ENCODE results near the gene COL16A1.

COL16A1 gene

DNA sequence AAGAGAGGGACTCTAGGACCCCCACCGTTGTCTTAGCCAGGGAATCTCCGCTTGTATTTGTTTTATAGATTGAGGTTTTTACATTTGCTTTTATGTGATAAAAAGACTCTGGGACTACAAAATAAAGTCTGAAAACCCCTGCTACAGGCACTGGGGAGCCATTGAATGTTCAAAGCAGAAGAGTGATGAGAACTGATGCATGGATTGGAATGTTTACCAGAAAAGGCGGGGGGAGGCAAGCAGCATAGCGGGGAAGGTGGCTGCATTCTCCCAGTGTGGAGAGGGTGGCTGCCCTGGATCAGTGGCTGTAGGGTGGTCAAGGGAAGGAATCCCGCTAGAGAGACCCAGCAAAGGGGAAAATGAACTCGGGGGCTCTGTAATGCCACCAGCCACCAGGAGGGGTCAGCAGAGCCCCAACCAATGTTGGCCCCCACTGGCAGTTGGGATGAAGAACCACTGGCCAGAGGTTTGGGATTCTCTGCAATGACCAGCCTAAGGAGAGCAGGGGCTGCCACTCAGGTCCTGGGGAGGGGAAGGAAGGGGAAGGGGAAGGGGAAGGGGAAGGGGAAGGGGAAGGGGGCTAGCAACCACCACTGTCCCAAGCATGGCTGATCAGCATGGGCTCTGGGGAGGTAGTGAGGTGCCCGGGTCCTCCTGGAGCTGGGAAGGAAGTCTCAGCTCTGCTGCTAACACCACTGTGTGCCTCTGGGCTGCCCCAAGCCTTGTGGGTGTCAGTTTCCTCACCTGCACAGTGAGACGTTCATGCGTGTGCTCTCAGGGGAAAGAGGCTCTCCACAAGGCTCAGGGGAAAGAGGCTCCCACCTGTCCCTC lies 40.0 kb downstream of the COL16A1 start:
- peak; percentile 2 for DNase-seq

DNA sequence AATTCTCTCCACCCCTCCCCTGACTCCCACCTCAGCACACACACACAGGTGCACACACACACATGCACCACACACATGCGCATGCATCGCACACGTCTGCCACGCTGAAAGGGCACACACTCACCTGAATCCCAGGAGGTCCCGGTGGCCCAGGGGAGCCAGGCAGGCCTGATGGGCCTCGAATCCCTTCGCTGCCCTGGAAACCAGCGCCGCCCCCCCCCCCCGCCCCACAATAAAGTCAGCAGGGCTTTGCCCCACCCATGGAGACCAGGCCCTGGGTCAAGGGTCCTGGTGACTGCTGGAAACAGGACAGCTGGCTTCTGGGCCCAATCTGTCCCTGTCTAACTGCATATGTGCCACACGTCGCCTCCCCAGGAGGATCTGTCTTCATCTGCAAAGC lies 41.4 kb downstream of the COL16A1 start:
- no peak for DNase-seq

DNA sequence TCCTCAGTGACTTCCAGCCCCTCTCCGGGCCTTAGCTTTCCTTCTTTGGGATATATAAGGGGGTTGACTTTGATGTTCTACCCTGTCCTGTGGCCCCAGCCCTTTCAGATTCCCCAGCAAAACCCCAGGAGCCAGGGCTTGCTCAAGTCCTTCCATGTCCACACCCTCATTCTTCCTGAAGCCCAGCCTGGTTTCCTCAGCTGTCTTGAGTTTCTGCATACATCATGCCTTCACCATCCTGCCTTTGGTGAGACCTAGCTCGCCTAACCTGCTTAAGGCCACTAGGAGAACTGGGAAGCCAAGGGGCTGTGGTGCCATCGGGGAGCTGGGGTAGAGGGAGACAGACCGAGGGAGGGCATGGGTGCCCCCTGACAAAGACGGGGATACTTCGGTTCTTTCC lies 42.0 kb downstream of the COL16A1 start:
- no peak for DNase-seq

DNA sequence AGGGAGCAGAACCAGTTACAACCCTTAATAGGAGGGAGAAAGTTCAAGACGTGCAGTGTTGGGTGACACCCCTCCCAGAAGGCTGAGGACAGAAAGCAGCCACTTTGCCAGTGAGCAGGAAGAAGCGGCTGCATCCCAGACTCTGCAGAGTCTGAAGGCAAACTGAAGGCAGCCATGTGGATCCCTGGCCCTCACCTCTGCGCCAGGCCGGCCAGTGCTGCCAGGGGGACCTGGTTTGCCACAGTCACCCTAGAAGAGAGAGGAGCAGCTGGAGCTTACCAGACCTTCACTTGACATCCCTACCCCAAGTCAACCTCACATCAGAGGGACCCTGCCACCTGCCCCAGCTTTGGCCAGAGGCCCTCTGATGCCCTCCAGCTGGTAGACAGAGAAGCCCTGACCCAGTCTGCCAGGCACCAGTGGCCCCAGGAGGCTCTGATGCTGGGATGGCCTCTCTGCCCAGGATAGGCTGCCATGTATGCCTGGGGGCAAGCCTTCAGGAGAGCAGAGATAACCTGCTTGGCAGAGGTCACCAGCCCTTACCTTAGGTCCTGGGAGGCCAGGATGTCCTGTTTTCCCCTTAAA lies 42.9 kb downstream of the COL16A1 start:
- DNase-seq: no peak

DNA sequence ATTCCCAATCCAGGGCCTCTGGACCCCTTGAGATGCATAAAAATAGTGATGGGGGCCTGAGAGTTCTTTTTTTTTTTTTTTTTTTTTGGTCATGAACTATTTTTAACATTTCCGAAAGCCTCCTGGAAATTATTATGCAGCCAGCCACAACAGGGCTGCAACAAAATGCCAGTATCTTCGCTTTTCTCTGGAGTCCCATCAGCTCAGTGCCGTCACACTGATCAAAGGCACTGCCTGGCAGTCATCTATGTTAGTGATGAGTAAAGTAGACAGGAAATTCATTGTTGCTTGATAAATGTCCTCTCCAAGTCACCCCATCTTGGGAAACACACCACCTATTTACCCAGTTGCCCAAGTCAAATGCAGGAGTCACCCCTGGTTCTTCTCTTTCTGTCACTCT lies 43.9 kb downstream of the COL16A1 start:
- no peak for DNase-seq

DNA sequence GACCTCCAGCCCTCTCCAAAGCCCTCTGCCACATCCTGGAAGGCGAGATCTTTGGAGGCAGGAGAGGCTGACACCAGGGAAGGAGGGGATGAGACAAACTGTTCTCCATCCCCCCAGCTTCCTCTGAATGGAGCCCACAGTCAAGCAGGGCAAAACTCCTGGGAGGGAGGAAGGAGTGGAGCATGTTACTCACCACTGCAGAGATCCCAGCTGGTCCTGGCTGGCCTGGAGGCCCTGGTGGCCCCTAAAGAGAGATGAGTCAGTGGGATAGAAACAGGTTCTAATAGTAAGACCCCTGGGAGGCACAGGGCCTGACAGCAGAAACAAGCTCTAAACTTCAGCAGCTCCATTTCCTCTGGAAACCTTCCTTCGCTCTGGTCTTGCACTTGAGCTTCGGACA lies 45.1 kb downstream of the COL16A1 start:
- DNase-seq: no peak

DNA sequence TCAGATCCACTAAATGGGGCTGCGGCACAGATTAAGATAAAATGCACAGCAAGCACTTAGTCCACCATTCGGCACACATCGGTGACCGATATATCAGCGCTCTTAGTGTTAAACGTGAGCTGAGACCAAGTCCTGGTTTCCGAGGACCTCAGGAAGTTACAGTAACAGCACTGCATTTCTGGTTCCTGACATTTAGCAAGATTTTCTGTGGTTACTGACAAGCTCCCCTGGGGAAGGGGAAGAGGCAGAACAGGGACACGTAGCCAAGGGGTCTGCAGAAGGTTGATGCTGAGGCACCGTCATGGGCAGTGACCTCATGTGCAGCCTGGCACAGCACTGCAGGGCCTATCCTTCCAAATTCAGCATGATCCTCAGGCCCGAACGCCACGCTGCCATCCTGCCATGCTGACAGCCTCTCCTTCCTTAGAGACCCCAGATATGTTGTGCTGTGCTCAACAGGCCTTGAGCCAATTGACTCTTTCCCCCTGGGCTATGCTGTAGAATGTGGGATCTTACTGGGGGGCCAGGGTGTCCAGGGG lies 45.8 kb downstream of the COL16A1 start:
- DNase-seq: no peak

DNA sequence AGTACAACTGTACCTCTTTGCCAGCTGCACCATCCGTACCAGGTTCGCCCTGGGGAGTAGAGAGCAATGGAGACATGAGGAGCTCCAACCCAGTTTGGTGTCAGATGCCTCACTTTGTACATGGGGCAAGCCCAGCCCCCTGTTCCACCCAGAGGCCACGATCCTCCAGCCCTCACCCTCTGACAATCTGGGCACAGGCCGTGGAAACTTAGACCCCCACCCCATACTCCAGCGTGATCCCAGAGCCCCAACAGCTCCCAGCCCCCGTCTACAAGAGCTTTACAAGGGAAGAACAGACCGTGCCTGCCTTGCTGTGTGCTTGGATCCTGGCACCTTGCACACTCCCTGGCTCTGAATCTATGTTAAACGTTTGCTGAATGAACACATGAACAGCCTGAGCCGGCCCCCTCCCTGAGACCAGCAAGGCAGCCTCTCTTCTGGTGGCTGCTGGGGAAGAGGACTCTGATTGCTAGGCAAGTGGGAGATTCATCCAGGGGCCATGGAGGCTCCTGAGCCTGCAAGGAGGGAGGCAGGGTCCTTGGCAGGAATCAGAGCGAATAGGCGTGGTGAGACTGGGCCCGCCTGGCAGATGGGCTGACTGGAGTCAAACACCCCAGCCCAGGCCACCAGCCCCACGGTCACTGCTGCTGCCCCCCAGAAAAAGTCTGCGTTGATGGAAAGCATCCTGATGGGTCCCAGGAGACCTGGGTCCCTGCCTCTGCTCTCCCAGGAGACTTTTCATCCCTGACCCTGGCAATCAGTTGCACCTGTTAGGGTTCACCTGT lies 46.6 kb downstream of the COL16A1 start:
- no peak for DNase-seq

DNA sequence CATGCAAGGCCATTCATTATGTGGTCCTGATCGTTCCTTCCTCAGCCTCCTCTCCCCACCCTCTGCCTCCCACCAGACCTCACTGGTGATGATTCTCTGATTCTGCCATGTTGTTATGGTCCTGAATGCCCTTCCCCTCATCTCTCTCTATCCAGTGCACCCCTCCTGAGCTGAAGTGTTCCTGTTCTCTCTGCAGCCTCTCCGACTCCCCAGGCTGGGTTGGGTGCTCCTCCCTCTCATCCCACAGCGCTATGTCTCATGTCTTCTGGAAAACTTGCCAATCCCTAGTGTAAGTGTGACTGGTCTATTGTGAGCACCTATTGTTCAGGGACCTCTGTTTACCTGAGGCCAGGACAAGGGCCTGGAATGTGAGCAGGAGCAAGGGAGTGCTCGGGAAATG lies 48.1 kb downstream of the COL16A1 start:
- DNase-seq: no peak

DNA sequence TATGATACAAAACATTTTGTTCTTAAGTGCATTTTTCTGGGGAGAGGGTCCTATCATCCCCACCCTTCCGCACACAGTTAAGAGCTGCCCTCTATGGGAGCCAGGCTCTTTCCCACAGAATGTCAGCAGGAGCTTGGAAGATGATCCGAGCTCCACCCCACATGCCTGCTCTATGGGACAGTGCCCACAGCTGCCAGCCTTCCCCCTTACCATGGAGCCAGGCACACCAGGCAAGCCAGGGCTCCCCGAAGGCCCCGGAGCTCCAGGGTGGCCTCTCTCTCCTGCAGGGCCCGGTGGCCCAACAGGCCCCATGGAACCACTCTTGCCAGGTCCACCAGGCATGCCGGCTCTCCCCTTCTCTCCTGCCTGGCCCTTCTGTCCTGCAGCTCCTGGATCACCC lies 48.7 kb downstream of the COL16A1 start:
- no peak for DNase-seq

DNA sequence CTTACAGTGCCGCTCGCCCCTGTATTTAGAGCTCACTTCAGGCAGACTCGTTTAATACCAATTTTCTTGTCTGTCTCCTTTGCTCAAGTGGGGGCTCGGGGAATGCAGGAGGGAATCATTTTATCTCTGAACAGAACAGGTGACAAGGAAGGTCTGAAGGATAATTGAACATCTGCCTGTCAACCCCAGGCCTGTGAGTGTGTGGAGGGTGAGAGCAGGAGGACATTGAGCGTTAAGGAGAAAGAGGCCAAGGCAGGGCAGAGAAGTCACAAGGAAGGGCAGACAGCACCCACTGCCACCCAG lies 49.4 kb downstream of the COL16A1 start:
- DNase-seq: no peak

DNA sequence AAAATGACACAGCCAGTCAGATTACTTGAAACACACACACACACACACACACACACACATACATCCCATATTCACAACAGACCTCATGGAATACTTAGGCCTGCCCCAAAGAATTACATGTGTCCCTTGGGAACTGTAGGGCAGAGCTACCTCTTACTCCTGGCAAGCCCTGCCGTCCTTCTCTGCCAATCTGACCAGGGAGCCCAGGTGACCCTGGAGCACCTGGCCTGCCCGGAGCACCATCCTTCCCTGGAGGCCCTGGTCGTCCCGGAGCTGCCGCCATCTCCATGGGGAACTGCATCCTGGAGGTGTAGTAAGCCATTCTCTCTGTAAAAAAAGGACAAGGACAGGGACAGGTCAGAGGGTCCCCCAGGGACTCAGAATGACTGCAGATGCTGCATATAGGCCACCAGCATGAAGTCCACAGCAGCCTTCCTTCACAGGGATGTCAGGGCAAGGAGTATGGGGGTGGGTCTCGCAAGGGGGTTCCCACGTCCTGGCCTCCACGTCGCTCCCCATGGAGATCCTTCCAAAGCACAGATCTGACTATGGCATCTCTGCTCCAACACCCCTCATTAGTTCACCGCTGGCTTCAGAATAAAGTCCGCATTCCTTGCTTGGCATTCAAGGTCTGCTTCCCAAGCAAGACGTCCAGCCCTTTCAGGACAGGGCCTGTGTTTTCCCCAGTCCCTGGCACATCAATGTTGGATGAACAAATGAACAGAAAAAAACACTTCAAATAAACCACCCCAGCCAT lies 49.9 kb downstream of the COL16A1 start:
- no peak for DNase-seq

DNA sequence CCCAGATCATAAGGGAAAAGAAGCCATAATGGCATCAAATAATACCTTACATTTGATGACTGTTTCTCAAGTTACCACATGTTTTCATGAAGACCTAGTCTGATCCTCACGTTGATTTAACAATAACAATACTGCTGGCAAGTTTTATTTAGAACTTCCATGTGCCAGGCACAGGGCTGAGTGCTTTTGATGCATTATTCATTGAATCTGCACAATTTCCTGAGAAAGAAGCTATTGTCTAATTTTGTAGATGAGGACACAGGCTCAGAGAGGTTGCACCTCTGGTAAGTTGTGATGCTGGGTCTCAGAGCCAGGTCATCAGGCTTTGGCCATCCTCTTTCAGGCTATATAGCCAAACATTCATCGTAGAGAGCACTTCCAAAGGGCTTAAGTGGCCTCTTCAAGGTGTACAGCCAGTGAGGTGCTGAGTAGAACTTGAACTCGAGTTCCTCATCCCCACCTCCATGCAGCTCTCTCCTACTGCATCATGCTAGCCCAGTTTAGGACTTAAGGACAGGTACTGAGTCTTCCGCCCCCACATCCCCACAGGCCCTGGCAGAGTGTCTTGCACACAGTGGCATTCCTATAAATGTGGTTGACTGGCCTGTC lies 50.8 kb downstream of the COL16A1 start:
- DNase-seq: no peak

DNA sequence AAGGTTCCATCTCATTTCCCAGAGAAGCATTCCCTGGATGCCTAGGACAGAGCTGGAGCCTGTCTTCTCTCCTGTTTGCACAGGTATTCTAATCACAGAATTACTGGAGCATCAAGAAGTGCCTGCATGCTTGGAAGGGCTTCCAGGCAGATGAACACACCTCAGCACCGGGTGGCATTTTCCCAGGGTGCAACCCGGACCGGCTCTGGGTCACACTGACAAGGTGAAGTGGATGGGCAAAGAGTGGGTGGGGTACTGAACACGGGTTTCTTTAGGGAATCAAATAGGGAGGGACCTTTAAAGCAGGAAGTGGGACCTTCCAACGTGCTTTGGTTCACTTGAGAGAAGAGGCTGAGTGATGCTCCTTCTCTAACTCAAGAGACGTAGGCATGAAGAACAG lies 52.1 kb downstream of the COL16A1 start:
- DNase-seq: no peak

DNA sequence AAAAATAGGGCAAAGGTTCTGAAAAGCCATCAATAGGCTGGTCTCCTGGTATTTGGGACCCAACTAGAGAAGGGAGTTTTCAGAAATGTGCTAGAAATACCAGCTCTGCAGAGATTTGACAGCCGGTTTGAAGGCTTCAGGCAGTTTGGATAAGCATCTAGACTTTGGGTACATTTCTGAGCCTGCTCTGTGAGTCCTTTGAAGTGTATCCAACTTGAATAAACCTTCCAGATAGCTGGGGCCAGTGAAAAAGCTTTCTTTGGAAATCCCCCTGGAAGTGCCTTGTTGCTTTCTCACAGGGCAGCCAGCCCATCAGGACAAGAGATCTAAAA lies 52.8 kb downstream of the COL16A1 start:
- no peak for DNase-seq

DNA sequence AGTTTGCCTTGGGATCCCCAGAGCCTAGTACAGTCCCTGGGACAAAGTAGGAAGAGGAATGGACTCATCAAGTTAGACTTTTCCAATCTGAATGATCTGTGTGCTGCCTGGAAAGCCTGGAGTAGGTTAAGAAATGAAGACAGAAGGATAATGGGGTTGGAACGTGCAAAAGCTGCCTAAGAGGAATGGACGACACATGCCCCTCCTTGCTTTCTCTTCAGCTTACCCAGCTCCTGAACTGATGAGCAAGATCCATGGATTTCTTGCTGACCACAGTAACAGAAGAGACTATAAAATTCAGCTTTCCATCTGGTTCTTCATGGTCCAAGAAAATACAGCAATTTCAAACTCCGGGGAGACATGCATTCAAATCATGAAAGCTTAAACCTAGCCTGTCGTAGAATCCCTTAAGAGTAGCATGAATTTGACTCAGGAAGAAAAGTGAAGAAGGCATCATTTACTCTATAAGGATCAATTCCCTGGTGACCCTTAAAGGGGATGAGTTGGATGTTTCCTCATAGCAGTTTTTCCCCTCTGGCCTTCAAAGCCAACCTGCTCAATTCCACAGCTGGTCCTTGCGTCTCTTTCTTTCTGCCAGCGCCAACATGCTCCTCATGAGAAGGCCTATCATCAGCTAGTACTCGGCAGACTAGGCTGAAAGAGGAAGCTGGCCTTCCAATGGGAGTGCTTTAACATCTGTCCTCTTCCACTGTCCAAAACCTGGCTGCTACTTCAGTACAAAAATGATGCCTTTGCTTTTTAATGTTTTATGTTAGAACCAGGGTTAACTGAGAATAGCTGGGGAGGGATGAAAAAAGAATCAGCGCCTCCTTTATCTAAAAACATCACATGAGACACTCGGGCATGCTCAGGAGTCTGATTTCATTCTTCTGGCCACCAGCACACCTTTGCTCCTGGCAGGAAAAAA lies 53.4 kb downstream of the COL16A1 start:
- no peak for DNase-seq

DNA sequence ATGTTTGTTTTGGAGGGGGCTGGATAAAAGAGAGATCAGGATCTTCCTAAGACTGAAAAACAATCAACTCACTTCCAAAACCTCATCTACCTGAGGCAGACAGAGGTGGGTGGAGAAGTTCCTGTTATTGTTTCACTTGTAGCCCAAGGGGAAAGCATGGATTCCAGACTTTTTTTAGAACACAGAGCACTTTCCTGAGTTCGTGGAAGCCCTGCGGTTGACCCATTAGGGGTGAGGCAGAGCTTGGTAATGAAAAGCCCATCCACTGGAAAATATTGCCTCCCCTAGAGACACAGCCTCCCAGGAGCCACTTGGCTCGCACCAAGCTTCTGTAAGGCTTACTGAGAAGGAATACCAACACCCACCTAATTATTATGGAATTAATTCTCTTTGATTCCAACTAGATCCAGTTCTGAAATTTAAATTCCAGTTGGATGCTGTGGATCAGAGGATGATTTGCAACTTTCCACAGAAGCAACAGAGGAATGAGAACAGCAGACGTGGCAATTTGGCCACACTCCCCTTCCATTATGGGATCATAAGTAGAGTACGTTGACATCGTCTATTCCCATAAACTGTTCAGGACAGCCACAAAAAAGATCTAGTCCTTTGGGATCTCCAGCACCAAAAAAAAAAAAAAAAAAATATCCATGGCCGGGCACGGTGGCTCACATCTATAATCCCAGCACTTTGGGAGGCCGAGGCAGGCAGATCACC lies 55.0 kb downstream of the COL16A1 start:
- no peak for DNase-seq

DNA sequence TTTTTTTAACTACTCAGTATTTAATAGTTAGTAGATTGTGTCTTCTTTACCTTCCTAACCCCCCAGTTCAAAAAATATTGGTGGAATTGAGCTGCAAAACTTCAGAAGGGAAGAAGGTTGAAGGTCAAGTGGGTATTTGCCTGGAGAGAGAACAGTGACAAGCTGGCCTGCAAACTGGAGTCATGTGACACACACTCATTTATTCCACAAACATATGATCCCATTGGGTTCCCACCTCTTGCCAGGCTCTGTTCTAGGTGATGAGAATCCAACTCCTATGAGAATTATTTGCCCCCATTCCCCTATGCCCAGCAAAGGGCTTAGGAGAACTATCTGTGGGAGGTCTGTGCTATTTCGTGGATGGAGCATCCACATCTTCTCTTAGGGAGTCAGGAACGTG lies 55.6 kb downstream of the COL16A1 start:
- DNase-seq: no peak

DNA sequence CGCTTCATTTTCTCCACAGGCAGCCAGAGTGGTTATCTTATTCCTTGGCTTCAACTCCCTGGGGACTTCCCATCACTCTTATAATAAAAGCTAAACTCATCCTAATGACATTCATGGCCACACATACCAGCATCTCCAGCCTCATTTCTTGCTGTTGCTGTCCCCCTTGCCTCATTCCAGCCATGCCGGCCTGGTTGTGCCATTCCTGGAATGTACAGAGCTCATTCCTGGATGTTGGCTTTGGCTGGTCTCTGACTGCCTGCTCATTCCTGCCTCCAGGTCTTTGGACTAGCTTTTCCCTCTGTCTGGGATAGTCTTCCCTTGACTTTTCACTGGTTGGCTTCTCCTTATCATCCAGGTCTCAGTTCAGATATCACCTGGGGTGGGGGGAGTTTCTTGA lies 56.7 kb downstream of the COL16A1 start:
- DNase-seq: no peak

DNA sequence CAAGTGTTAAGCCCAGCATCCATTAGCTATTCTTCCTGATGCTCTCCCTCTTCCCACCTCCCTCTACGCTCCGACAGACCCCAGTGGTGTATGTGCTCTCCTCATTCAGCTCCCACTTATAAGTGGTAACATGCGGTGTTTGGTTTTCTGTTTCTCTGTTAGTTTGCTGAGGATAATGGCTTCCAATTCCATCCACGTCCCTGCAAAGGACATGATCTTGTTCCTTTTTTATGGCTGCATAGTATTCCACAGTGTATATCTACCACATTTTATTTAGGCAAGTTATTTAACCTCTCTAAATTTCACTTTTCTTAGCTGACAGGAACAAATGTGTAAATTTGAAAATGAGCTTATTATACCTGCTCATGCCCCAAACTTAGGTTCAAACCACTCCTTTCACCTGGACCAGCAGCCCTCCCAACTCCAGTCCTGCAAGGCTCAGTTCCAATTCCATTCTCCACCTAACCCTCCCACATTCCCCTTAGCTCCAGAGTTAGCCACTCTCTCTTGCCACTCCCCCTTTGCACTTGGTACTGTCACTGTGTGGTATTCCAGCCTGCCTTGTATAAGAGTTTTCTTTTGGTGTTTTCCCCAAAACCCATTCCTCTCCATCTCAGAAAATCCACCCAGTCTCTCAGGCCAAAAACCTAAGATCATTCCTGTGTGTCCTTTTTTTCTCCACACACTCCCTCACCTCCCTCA lies 57.4 kb downstream of the COL16A1 start:
- no peak for DNase-seq

DNA sequence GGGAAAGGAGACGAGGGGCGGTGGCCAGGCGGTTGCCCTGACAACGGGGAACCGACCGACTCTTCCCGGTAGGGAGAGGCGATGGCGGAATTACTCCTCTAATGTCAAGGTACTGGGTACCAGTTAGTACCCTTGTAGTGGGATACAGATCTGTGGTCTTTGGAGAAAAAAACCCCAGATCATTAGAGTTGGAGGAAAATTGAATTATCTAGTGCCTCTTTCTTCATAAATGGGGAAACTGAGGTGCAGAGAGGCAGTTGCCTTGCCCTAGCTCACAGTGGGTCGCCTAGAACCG lies 58.6 kb downstream of the COL16A1 start:
- DNase-seq: no peak

Measured in NCI-H748 treated with DMSO at 0.1 percent for 48 hours (cell line).